Trophoblast cell (in vitro differentiated cells and primary cell): ENCODE results near the gene ADM5. TPM values are rescaled to one million over a fixed set of nuclear protein-coding genes. Genes with fewer than 3 reads are reported as not detected.

Experiments used
- DNase-seq, 2 donors: peaks; one replicate each; pipeline ENCODE4 v3.0.0-alpha.2; 2016
- H2AFZ ChIP-seq: 2 replicates; pipeline ENCODE4 v1.6.1; 2013; ENCODE audit warnings: low read length, moderate library complexity, mild to moderate bottlenecking; ENCODE audit not compliant: insufficient read depth, poor library complexity
- H2AK5ac ChIP-seq: 2 replicates; pipeline ENCODE4 v1.6.1; 2013; ENCODE audit warnings: mild to moderate bottlenecking, low read length
- H2BK120ac ChIP-seq: 2 replicates; pipeline ENCODE4 v1.6.1; 2013; ENCODE audit warnings: low read length, mild to moderate bottlenecking, moderate library complexity; ENCODE audit not compliant: insufficient read depth, poor library complexity
- H2BK12ac ChIP-seq: 2 replicates; pipeline ENCODE4 v1.6.1; 2013; ENCODE audit warnings: mild to moderate bottlenecking, low read length, moderate library complexity
- H2BK5ac ChIP-seq: 2 replicates; pipeline ENCODE4 v1.6.1; 2013; ENCODE audit warnings: low read length, low read depth, moderate library complexity, mild to moderate bottlenecking; ENCODE audit not compliant: poor library complexity
- H3K14ac ChIP-seq: 2 replicates; pipeline ENCODE4 v1.6.1; 2013; ENCODE audit warnings: mild to moderate bottlenecking, low read length
- H3K18ac ChIP-seq: 2 replicates; pipeline ENCODE4 v1.6.1; 2013; ENCODE audit warnings: mild to moderate bottlenecking, low read length
- H3K23ac ChIP-seq: 2 replicates; pipeline ENCODE4 v1.6.1; 2013; ENCODE audit warnings: low read length
- H3K27ac ChIP-seq: 2 replicates; pipeline ENCODE4 v1.5.1; 2013; ENCODE audit warnings: low read depth, mild to moderate bottlenecking, inconsistent platforms, low read length, moderate library complexity
- H3K27me3 ChIP-seq: 2 replicates; pipeline ENCODE4 v1.6.1; 2013; ENCODE audit warnings: inconsistent platforms, mild to moderate bottlenecking, low read length, moderate library complexity; ENCODE audit not compliant: insufficient read depth
- H3K36me3 ChIP-seq, 2 experiments: 1 replicate in 1 of 2; 2 replicates in 1 of 2; pipeline ENCODE4 v1.6.1; 2013; ENCODE audit warnings: low read length in 2 of 2, mild to moderate bottlenecking in 2 of 2, moderate library complexity in 1 of 2; ENCODE audit not compliant: insufficient read depth in 2 of 2, control insufficient read depth in 1 of 2
- H3K4ac ChIP-seq: 2 replicates; pipeline ENCODE4 v1.6.1; 2013; ENCODE audit warnings: low read depth, mild to moderate bottlenecking, low read length, moderate library complexity
- H3K4me1 ChIP-seq, 2 experiments: 1 replicate in 1 of 2; 2 replicates in 1 of 2; pipeline ENCODE4 v1.6.1; 2013; ENCODE audit warnings: low read length in 2 of 2, mild to moderate bottlenecking in 2 of 2, moderate library complexity in 1 of 2; ENCODE audit not compliant: insufficient read depth in 2 of 2, control insufficient read depth in 1 of 2
- H3K4me2 ChIP-seq: 2 replicates; pipeline ENCODE4 v1.6.1; 2013; ENCODE audit warnings: inconsistent platforms, mild to moderate bottlenecking, low read length, moderate library complexity
- H3K4me3 ChIP-seq: 2 replicates; pipeline ENCODE4 v1.5.1; 2013; ENCODE audit warnings: mild to moderate bottlenecking, low read depth, low read length, inconsistent platforms
- H3K79me1 ChIP-seq: one replicate; pipeline ENCODE4 v1.6.1; 2013; ENCODE audit warnings: low read length
- H3K79me2 ChIP-seq: 2 replicates; pipeline ENCODE4 v1.6.1; 2013; ENCODE audit warnings: low read length, mild to moderate bottlenecking; ENCODE audit not compliant: control insufficient read depth, insufficient read depth, poor library complexity
- H3K9ac ChIP-seq: 2 replicates; pipeline ENCODE4 v1.6.1; 2013; ENCODE audit warnings: mild to moderate bottlenecking, low read length
- H3K9me3 ChIP-seq: 2 replicates; pipeline ENCODE4 v1.6.1; 2013; ENCODE audit warnings: low read depth, mild to moderate bottlenecking, control low read depth, inconsistent platforms, low read length; ENCODE audit not compliant: insufficient read depth
- H4K12ac ChIP-seq: 2 replicates; pipeline ENCODE4 v1.6.1; 2013; ENCODE audit warnings: low read depth, mild to moderate bottlenecking, low read length, moderate library complexity
- H4K8ac ChIP-seq: 2 replicates; pipeline ENCODE4 v1.6.1; 2013; ENCODE audit warnings: low read depth, mild to moderate bottlenecking, low read length, moderate library complexity
- H4K91ac ChIP-seq: one replicate; pipeline ENCODE4 v1.6.1; 2013; ENCODE audit warnings: low read depth, mild to moderate bottlenecking, low read length, moderate library complexity
- WGBS: extraction: QIAGEN DNeasy Blood & Tissue Kit; methylation state at CpG from one replicate; pipeline ENCODE4 v1.1.7; 2013; ENCODE audit warnings: missing lambda C conversion rate; ENCODE audit not compliant: insufficient read length, insufficient coverage; ENCODE audit errors: extremely low coverage; 5-methylcytosine and 5-hydroxymethylcytosine counted together
- polyA plus RNA-seq: library from polyadenylated mRNA; stranded (reverse); fragments of 200-250 nt; gene quantifications from 2 replicates; pipeline ENCODE4 v1.2.3, GENCODE V29; 2013

ADM5 gene, protein sequence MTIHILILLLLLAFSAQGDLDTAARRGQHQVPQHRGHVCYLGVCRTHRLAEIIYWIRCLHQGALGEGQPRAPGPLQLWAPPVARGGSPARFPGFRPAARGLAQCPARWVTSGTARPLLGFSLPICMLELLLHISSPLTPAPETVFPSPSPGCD
- polyA plus RNA-seq: 0.67 and 0.86 TPM in 2 replicates

DNA sequence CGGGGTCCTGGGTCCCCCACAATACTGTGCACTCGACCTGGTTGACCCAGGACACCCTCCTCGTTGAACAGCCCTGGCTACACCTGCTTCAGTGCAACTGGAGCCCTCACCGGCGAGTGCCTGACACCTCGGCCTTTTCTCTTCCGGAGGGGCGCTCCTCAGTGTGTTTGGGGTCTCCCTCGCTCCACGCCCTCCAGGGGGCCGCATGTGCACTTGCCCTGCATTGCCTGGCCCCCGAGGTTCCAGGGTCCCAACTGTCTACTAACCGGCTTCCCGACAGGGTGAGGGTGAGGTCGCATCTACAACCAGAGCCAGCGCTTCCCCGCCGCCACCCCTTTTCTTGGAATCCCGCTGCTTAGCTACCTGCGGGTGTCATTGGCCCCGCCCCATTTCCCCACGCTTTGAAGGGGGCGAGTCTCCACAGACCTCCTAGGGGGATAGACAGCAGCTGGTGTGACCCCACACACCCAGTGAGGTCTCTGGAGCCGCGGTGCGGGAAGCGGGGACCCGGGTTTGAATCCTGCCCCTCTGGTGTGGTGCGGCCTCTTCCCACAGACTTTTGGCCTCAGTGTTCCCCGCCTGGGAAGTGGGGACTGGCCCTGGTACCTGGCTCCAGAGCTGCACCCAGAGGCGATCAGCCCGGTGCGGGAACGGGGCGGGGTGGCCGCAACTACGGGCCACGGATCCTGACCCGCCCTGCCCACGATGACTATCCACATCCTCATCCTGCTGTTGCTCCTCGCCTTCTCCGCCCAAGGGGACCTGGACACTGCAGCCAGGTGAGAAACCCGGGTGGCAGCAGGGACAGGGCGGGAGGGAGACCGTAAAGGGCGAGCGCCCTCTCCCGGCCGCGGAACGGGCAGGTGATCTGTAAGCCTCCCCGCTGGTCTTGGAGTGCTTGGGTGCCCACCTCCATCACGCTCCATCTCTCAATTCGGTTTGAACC lies at the start of gene ADM5:
TSS of gene ADM5 (plus strand) at position 462 of the 946 bp plus-strand sequence. CDS start at position 706, 244 bp downstream.
- Histone ChIP-seq H3K36me3 (peaks cover 41% of the 10 kb centered on the region in 2 experiments), H2AK5ac (peak within 1 kb of the TSS; percentile 39), H4K8ac (peak within 1 kb of the TSS; percentile 61), H3K4ac (peak within 1 kb of the TSS; percentile 12), H3K23ac (no peak within 1 kb of the TSS), H3K9ac (no peak within 1 kb of the TSS), H2BK12ac (no peak within 1 kb of the TSS), H3K79me1 (peaks cover 3% of the 10 kb centered on the region), H3K9me3 (no peaks in the 10 kb centered on the region), H3K27ac (no peak within 1 kb of the TSS), H2BK5ac (no peak within 1 kb of the TSS), H4K12ac (no peak within 1 kb of the TSS), H3K4me3 (peak within 1 kb of the TSS; percentile 14), H3K14ac (no peak within 1 kb of the TSS), H3K27me3 (no peaks in the 10 kb centered on the region), H2BK120ac (no peak within 1 kb of the TSS), H3K4me1 (peaks cover 12 to 20% of the 10 kb centered on the region in 2 experiments), H2AFZ (peak within 1 kb of the TSS; percentile 56), H3K4me2 (peak within 1 kb of the TSS; percentile 64), H4K91ac (no peak within 1 kb of the TSS), H3K18ac (no peak within 1 kb of the TSS), H3K79me2 (no peaks in the 10 kb centered on the region)
- peak; percentile 35 to 38 for DNase-seq
- no CpG with 5 or more reads among the region's 54 CpGs for WGBS

DNA sequence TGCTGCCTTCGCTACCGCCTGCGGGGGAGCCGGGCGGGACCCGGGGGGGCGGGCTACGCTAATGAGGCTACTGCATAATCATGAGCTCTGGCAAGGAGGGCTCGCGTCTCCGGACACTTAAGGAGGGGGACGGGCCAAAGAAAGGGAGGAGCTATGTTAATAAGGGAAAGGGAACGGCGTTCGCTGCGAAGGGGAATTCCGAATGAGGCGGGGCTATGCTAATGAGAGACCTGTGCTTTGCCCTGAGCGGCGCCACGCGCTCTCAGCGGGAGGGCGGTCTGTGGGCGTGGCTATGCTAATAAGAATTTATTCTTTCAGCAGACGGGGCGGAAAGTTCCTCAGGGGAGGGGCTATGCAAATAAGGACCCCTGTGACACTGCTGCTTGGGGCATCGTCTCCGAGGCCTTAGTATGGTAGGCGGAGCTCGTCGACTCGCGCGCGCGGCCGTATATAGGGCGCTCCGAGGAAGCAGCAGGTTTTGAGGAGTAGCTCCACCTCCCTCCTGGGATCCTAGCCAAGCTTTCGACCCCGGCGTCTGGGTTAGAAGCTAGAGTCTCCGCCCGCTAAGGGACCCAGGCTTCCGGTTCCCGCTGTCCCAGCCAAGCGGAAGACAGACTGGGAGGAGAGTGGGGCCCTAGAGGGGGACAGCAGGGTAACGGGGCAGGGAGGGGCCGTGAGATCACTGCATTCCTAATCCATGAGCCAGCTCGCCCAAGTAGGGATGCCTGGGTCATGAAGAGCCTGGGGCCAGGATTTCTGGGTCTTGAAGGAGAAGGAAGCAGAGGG lies 49.1 kb upstream of the ADM5 start, which contains the start of gene RRAS:
TSS of gene RRAS (minus strand) at position 31 of the 786 bp plus-strand sequence. CDS start 45 bp downstream, outside the sequence.
- Histone ChIP-seq H3K9ac (peak within 1 kb of the TSS; percentile 74), H2AFZ (peak within 1 kb of the TSS; percentile 30), H2AK5ac (peak within 1 kb of the TSS; percentile 87), H3K36me3 (peaks cover 9 to 14% of the 10 kb centered on the region in 2 experiments), H3K23ac (no peak within 1 kb of the TSS), H3K9me3 (no peaks in the 10 kb centered on the region), H3K27me3 (no peaks in the 10 kb centered on the region), H4K8ac (peak within 1 kb of the TSS; percentile 77), H3K79me1 (peaks cover 24% of the 10 kb centered on the region), H4K91ac (peak within 1 kb of the TSS; percentile 99), H3K4ac (peak within 1 kb of the TSS; percentile 61), H3K4me1 (peaks cover 11 to 30% of the 10 kb centered on the region in 2 experiments), H3K27ac (peak within 1 kb of the TSS; percentile 100), H3K14ac (peak within 1 kb of the TSS; percentile 78), H3K4me3 (peak within 1 kb of the TSS; percentile 73), H2BK5ac (peak within 1 kb of the TSS; percentile 98), H3K79me2 (peaks cover 18% of the 10 kb centered on the region), H4K12ac (peak within 1 kb of the TSS; percentile 92), H2BK12ac (peak within 1 kb of the TSS; percentile 86), H3K18ac (peak within 1 kb of the TSS; percentile 74), H3K4me2 (peak within 1 kb of the TSS; percentile 85), H2BK120ac (peak within 1 kb of the TSS; percentile 98)
- peak; percentile 100 for DNase-seq
- WGBS: no CpG with 5 or more reads among the region's 51 CpGs

DNA sequence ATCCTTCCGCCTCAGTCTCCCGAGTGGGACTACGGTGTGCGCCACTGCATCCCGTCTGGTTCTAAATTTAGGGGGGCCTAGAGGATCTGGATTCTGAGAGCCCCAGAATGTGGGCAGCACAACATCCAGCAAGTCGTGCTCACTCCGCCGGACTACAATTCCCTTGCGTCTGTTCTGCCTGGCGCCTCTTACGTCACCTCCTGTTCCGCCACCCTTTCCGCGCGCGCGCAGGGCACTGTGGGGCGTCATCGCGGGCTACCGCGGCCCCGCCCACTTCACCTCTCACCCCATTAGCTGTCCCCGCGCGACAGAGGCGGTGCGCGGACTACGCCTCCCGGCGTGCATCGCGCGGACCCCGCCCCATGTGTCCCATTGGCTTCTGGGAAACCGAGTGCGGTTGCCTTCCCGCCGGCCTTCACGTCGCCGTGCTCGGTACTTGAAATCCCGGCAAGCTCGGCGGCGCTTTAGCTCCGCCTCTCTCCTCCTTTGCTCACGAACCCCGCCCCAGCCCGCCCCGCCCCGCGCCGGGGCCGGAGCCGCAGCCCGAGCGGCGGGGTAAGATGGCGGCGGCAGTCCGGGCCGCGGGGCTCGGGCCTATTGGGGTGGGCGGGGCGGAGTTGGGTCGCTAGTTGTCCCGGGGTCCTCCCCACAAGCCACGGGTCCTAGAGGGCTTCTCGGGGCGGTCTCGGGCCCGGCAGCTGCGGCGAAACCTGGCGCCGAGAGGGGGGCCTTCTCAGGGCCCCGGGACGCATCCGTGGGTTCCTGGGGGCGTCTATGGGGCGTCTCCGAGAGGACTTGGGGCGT lies 47.5 kb upstream of the ADM5 start, which contains the start of gene SCAF1:
TSS of gene SCAF1 (plus strand) at position 522 of the 804 bp plus-strand sequence. CDS start 2,818 bp downstream, outside the sequence.
- Histone ChIP-seq H3K36me3 (peaks cover 25% of the 10 kb centered on the region in 2 experiments), H3K27ac (peak within 1 kb of the TSS; percentile 100), H4K12ac (peak within 1 kb of the TSS; percentile 92), H4K91ac (peak within 1 kb of the TSS; percentile 99), H2AFZ (peak within 1 kb of the TSS; percentile 21), H3K27me3 (no peaks in the 10 kb centered on the region), H3K4me2 (peak within 1 kb of the TSS; percentile 85), H3K23ac (no peak within 1 kb of the TSS), H3K9me3 (no peaks in the 10 kb centered on the region), H3K14ac (peak within 1 kb of the TSS; percentile 97), H3K4me3 (peak within 1 kb of the TSS; percentile 89), H2BK120ac (peak within 1 kb of the TSS; percentile 98), H2BK5ac (peak within 1 kb of the TSS; percentile 98), H2AK5ac (peak within 1 kb of the TSS; percentile 97), H3K4ac (peak within 1 kb of the TSS; percentile 96), H3K18ac (peak within 1 kb of the TSS; percentile 74), H4K8ac (peak within 1 kb of the TSS; percentile 93), H3K4me1 (peaks cover 10 to 30% of the 10 kb centered on the region in 2 experiments), H3K79me2 (peaks cover 18% of the 10 kb centered on the region), H3K9ac (peak within 1 kb of the TSS; percentile 97), H3K79me1 (peaks cover 23% of the 10 kb centered on the region), H2BK12ac (peak within 1 kb of the TSS; percentile 86)
- DNase-seq: peak; percentile 99
- no CpG with 5 or more reads among the region's 87 CpGs for WGBS
